Endometrial microvascular endothelial cells (primary cell): ENCODE measurements around the gene PLCD3. TPM values are rescaled to one million over a fixed set of nuclear protein-coding genes. Genes with fewer than 3 reads are reported as not detected.

ENCODE experiments used
- in situ Hi-C: cut with HindIII; loops from 2 replicates; pipeline ENCODE4 v1.10.0; 2017; ENCODE audit warnings: low sequenced_read_pairs, low pct_unique_long_range_greater_than_20kb; ENCODE audit errors: inconsistent ontology term
- total RNA-seq: library from RNA; depleted of rRNA; stranded (reverse); fragments of >200 nt; gene quantifications from one replicate; pipeline ENCODE4 v1.2.3, GENCODE V29; 2015; ENCODE audit errors: inconsistent ontology term

PLCD3 gene
- total RNA-seq, 1 donor from 2014 or later = 16.2 TPM

- in situ Hi-C loops = no loop called here
These were observed 18.8 kb upstream of the PLCD3 start for GRCh38 chr17:45150911-45151809.

GRCh38 chr17:45149669-45150664 is 17.7 kb upstream of the PLCD3 start:
- in situ Hi-C loops = no loop called here

DNA sequence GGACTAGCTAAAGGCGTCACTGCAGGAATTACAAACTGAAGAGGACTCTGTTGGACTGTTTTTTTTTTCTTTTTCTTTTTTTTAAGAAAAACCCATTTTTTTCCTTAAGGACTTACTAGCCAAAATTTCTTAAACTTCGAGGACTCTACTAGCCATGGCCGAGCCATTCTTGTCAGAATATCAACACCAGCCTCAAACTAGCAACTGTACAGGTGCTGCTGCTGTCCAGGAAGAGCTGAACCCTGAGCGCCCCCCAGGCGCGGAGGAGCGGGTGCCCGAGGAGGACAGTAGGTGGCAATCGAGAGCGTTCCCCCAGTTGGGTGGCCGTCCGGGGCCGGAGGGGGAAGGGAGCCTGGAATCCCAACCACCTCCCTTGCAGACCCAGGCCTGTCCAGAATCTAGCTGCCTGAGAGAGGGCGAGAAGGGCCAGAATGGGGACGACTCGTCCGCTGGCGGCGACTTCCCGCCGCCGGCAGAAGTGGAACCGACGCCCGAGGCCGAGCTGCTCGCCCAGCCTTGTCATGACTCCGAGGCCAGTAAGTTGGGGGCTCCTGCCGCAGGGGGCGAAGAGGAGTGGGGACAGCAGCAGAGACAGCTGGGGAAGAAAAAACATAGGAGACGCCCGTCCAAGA is 16.8 kb upstream of the PLCD3 start:
- in situ Hi-C loops = no loop called here

- in situ Hi-C loops = no loop called here
These were observed 16.1 kb upstream of the PLCD3 start, which contains the start of gene HEXIM1 for GRCh38 chr17:45148183-45149036. TSS of gene HEXIM1 (plus strand) at chr17:45148475. CDS start at chr17:45149191, 716 bp downstream.

- in situ Hi-C loops = no loop called here
These were observed 15.4 kb upstream of the PLCD3 start for GRCh38 chr17:45147581-45148182.

DNA sequence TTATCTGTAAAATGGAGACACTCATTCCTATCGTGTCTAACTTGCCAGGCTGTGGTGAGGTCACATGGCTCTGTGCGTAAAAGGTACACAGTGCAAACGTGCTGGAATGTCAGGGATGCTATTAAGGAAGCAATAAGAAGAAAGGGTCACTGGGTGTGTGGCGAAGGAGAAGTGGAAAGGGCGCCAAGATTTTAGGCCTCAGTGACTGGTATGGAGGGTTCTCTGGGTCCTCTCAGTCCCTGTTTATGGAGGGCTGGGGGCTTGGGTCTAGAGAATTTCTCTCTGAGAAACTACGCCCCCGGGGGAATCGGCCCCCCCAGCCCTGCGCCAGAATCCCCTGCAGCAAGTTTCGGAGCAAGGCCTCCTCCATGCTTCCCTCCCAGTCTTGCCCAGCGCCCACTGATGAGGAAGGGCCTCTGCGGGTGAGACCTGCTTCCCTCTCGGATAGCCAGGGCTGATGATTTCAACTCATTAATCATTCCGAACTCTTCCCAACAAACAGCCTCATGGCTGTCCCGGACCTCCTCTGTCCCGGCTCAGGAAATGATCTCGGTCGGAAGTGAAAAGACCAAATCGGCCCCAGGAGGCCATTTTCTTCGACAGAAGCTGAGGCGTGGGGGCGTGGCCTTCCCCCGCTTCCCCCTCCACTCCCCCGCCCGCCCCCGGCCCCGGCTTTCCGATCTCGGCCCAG is 14.7 kb upstream of the PLCD3 start:
- in situ Hi-C loops = no loop called here

DNA sequence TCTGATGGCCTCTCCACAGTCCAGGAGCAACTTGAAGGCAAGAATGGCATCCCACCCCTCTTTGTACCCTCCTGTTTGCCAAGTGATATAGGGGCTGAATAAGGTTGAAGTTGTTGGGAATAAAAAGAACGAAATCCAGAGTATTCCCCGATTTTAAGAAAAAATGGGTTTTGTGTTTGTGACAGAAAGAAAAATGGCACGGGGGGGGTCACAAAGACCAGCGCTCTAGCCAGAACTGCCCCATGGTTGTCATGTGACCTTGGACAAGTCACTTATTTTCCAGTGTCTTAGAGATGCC is 14.2 kb upstream of the PLCD3 start:
- in situ Hi-C loops = no loop called here

DNA sequence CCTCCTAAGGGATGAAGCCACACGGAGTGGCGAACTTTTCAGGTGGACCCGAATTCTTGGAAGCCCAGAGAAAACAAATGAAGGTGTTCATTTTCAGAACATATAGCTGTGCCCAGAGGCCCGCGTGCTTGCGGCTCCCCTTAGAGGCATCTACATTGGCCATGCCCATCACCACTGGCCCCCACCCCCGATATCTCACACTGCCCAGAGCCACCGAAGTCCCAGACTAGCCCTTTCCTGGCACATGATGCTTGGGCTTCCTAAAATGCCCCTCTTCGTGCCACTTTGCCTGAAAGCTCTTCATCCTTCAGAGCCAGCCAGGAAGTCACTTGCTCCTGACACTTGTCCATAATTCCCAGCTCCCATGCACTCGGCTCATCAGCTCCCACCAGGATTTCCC is 13.9 kb upstream of the PLCD3 start:
- in situ Hi-C loops = no loop called here

- in situ Hi-C loops = no loop called here
These were observed 12.7 kb upstream of the PLCD3 start for GRCh38 chr17:45145035-45145389.

DNA sequence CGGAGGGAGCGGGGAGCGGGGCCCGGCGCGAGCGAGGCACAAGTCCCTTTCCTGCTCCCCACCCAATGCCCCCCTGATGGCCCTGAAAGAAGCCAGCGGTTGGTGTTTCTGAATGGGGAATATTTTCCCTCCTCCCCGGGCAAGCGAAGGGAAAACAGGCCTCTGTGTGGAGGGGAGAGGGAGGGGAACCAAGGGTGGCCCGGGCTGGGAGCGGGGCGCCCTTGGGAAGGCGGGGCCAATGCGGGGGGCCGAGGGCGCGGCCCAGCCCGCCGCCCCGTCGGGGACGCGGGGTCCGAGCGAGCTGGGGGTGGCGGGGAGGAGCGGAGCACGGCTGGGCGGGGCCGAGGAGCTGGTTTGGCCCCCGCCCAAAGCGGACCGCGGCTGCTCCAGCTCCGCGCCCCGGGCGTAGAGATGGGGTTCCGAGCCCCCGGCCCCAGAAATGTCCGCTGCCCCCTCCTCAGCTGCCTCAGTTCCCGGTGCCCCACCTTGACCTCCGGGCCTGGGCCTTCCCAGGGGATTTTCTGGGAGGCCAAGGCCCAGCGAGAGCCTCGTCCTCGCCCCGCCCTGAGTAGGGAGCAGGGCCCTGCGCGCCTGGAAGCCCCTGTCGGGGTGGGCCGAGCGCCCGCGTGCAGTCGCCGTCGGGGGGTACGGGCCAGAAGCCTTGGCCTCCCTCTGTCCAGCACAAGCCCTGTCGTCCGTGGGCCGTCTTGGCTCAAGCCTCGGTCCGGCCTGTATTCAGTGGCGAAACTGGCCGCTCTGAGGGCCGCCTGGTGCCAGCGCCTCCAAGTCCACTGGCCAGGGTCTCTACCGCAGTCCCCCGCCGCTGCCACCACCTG is 12.1 kb upstream of the PLCD3 start:
- in situ Hi-C loops = no loop called here

DNA sequence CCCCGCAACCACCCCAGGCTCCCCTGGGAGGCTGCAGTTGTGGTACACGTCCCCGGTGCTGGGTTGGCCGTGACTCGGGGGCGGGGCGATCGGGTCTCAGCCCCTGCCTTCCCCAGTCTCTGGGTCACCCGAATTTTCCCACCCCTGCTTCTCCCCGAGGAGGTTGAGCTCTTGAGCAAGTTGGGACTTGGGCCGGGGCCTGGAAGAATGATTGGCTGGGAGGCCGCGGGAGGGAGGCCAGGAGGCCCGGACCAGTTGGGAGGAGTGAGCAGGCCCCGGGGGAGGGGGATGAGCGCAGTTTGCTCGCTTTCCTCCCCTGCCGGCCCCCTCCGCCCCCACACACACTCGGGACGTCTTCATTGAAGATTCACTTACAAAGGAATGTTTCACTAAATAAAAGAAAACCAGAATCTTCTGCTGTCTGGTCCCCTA is 11.5 kb upstream of the PLCD3 start:
- in situ Hi-C loops = no loop called here

- in situ Hi-C loops = no loop called here
These were observed 10.9 kb upstream of the PLCD3 start for GRCh38 chr17:45143094-45143670.

- in situ Hi-C loops = no loop called here
These were observed 7.2 kb upstream of the PLCD3 start for GRCh38 chr17:45139533-45139920.

DNA sequence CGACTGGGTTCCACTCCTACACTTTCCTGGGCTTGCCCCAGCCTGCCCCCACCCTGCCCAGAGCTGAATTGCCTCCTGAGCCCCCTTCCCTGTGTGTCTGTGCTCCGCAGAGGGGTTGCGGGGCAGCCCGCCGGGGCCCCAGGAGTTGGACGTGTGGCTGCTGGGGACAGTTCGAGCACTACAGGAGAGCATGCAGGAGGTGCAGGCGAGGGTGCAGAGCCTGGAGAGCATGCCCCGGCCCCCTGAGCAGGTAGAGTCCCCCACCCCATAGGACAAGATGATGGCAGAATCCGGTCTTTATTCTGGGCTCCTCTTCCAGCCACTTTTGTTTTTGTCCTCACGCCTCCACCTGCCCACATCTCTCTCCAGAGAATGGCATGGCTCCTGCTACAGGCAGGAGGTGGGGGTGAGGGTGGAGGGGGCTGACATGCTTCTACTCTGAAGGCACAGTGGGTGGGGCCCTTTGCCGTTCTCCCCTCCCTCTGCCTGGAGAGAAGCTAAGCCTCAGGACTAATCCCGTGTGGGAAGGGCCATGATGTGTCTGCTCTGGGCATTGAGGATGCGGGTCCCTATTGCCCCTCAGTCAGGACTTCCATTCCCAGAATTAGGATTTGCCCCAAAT is 6.7 kb upstream of the PLCD3 start:
- in situ Hi-C loops = no loop called here

DNA sequence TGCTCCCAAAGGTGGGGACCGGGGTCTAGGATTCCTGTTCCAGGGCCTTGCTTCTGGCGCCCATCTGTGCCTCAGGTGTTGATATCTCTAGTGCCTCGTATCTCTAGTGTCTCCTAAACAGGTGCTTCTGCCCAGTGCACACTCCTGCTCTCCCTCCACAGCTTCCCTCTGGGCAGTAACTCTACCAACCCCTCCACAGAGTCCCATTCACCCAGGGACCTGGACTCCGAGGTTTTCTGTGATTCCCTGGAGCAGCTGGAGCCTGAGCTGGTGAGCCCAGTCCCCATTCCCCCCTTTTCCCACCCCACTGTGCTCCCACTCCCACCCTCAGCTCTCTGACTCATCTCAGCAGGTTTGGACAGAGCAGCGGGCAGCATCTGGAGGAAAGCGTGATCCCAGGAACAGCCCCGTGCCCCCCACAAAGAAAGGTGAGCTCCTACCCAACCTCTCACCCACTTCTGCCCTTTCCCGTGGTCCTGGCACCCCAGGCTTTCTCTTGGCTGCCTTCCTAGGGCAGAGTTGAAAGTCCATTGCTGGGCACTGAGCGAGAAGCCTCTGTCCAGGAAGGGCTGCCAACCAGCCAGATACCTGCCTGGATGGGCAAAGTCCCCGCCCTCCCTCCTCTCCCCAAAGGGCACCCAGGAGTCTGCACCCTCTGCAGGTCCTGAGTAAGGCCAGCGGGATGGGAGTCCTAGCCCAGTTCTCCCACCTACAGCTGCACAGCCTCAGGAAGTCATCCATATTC is 5.4 kb upstream of the PLCD3 start:
- in situ Hi-C loops = no loop called here
